Measurements from ENCODE around the gene CADM2. TPM values are rescaled to one million over a fixed set of nuclear protein-coding genes. Genes with fewer than 3 reads are reported as not detected.

The CADM2 gene
- total and polyA plus RNA-seq, 8 donors, result 0.28 to 4.6 (median 0.42) TPM

DNA sequence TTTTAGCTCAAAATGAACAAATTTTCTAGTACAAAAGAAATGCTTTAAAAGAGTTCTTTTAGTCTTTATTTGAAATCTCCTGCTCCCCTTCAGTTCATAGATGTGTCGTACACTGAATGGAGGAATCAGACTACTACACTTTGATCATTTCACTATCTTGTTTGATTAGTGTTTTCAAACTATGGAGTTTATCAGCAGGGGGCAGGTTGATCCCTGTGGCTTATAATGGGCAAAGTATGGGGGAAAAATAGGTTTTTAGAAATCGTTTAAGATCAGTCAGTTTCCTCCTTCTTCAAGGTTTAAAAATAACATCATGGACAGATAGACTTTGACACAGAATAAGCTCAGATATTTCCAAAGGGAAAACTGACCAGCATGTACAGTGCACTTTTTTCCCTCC, 701.7 kb downstream of the CADM2 start:
- WGBS, 2 donors, result 28 to 35% methylated on average over 2 of the region's 2 CpGs
- no peak for ATAC-seq

DNA sequence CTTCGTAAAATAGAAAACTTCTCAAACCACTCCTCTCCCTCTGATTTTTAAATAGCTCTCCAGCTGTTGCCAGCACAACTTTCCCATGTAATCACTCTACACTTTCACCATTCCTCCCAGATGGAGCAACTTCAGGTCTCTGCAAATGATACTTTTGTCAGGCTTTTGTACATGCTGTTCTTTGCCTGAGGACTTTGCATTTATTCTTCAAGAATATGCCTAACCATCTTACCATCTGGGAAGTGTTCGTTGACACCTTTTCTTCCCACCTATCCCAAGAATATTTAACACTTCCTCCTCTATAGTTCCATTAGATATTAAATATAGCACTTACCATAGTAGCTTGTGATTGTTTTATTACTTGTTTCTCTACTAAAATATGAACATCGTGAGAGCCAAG, 703.7 kb downstream of the CADM2 start:
- no peak for DNase-seq
- H3K36me3 ChIP-seq, result no peaks in the 10 kb centered on the region
- 61 to 66% methylated on average over 3 of the region's 3 CpGs for WGBS, 2 donors
- TF ChIP-seq, protein P1, sequence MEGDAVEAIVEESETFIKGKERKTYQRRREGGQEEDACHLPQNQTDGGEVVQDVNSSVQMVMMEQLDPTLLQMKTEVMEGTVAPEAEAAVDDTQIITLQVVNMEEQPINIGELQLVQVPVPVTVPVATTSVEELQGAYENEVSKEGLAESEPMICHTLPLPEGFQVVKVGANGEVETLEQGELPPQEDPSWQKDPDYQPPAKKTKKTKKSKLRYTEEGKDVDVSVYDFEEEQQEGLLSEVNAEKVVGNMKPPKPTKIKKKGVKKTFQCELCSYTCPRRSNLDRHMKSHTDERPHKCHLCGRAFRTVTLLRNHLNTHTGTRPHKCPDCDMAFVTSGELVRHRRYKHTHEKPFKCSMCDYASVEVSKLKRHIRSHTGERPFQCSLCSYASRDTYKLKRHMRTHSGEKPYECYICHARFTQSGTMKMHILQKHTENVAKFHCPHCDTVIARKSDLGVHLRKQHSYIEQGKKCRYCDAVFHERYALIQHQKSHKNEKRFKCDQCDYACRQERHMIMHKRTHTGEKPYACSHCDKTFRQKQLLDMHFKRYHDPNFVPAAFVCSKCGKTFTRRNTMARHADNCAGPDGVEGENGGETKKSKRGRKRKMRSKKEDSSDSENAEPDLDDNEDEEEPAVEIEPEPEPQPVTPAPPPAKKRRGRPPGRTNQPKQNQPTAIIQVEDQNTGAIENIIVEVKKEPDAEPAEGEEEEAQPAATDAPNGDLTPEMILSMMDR (IDR thresholded peaks at IDR 0.05), result no peak
- no peak overlapping the region for H3K4me3 ChIP-seq
- no peaks in the 10 kb centered on the region for H3K4me1 ChIP-seq
- intact Hi-C loops (cut with DNase I), result no loop called here
- no peak for ATAC-seq
- H3K27me3 ChIP-seq, result no peaks in the 10 kb centered on the region
- H3K9me3 ChIP-seq, result no peaks in the 10 kb centered on the region
- no peak overlapping the region for H3K27ac ChIP-seq
- no peak for FAIRE-seq

More for the DNA sequence above, 701.7 kb downstream of the CADM2 start:
- Histone ChIP-seq H3K27ac (no peak overlapping the region), H3K27me3 (no peaks in the 10 kb centered on the region), H3K9me3 (no peaks in the 10 kb centered on the region), H3K4me1 (no peaks in the 10 kb centered on the region), H3K36me3 (no peaks in the 10 kb centered on the region), H3K4me3 (no peak overlapping the region)
- DNase-seq (no peak), FAIRE-seq (no peak)
- TF ChIP-seq, protein P1 (IDR thresholded peaks at IDR 0.05), result no peak
- intact Hi-C loops (cut with DNase I), result no loop called here

DNA sequence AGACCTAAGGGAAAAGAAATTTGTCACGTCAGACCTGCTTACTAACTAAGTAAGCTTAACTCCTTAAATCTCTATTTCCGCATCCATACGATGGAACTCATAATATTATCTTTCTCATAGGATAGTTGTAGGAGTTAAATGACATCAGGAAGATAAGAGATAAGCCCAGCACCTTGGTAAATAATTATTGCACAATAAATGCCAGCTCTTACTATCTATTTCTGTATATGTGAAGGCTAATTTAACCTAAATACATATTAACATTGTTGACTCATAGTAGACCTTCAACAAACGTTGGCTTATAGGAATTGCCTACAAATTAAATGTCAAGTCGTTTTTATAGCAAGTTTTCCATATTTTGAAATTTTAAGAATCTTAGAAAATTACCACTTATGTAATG, 709.0 kb downstream of the CADM2 start:
- Histone ChIP-seq H3K27me3 (no peaks in the 10 kb centered on the region), H3K4me1 (no peaks in the 10 kb centered on the region), H3K9me3 (no peaks in the 10 kb centered on the region), H3K36me3 (no peaks in the 10 kb centered on the region), H3K27ac (no peak overlapping the region), H3K4me3 (no peak overlapping the region)
- DNase-seq (no peak), FAIRE-seq (no peak), ATAC-seq (no peak)
- intact Hi-C loops (cut with DNase I), result no loop called here
- 60 to 67% methylated on average over 5 of the region's 5 CpGs for WGBS, 2 donors
- TF ChIP-seq, protein P1 (IDR thresholded peaks at IDR 0.05), result no peak

DNA sequence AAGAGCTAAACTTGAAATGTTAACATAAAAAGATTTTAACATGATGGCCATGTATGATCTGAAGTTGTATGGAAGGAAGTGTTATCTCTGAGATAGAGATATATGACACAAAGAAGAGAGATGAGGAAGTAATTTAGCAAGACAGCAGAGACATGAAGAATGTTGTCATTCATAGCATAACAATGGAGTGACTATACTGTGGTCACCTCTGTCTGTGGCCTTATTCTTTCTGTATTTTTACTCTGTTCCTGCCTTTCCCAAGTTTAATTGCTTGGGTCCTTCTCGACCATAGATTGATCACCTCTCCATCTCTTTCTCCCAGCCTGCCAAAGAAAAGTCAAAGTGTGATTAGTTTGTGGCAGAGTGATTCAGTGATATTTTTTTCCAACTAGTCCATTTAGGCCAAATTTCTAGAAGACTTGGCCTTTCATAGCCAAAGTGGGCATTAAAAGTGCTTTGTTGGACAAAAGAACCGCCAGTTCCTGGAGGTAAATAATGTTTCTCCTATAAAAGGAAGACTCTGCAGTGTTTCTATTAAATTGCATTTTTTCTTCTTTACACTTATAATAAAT, 711.9 kb downstream of the CADM2 start:
- TF ChIP-seq, protein P1 (IDR thresholded peaks at IDR 0.05), result no peak
- no peaks in the 10 kb centered on the region for H3K4me1 ChIP-seq
- intact Hi-C loops (cut with DNase I), result no loop called here
- FAIRE-seq, result no peak
- H3K27ac ChIP-seq, result no peak overlapping the region
- no peak for ATAC-seq
- no peaks in the 10 kb centered on the region for H3K9me3 ChIP-seq
- no peaks in the 10 kb centered on the region for H3K36me3 ChIP-seq
- WGBS, 2 donors, result 53 to 54% methylated on average over 2 of the region's 2 CpGs
- no peak for DNase-seq
- H3K27me3 ChIP-seq, result no peaks in the 10 kb centered on the region
- no peak overlapping the region for H3K4me3 ChIP-seq

DNA sequence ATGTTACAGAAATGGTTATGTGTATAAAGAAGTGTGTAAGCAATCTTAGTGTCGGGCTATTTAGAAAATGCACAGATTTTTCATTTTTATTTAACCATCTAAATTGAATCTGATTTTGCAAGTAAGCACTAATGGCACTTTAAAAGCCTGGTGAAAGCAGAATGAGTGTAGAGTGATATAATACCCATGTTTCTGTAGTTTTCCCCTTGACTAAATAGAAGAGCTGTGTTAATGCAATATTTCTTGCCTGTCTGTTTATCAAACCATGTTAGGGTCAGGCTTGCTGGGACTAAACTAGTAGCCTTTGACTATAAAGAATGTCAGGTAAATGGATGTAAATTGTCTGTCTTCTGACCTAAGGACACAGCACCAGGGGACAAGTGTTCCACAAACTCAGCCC, 714.0 kb downstream of the CADM2 start:
- ATAC-seq, result no peak
- Histone ChIP-seq H3K4me1 (no peaks in the 10 kb centered on the region), H3K27ac (no peak overlapping the region), H3K36me3 (no peaks in the 10 kb centered on the region), H3K4me3 (no peak overlapping the region), H3K27me3 (no peaks in the 10 kb centered on the region), H3K9me3 (no peaks in the 10 kb centered on the region)
- intact Hi-C loops (cut with DNase I), result no loop called here
- no peak for FAIRE-seq
- 71 to 82% methylated on average over 1 of the region's 1 CpG for WGBS, 2 donors
- DNase-seq, result no peak
- TF ChIP-seq, protein P1 (IDR thresholded peaks at IDR 0.05), result no peak

All from pancreas (tissue), 10 donors.